Measurements from ENCODE around the gene SGIP1. TPM values are rescaled to one million over a fixed set of nuclear protein-coding genes. Genes with fewer than 3 reads are reported as not detected.

Gene SGIP1
- total and polyA plus RNA-seq, 2 of the 8 experiments (the other 6 are each of a cell fraction or from before 2014, with no cell fraction given) = 1.4 to 2.1 TPM

DNA sequence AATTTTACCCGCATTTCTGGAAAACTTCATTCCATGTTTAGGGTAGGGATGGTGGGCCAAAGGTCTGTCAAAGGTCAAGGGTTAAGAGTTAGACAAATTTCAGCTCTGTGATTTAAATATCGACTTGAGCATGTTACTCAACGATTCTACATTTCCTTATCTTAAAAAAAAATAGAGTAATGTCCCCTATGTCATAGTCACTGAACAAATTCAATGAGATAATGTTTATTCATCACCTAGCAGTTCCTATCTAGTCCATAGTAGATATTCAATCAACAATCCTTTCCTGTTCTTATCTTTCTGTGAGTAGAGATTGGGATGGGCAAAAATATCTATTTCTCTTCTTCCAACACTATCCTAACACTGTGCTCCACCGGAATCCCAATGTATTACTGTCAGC is 217.2 kb downstream of the SGIP1 start:
- TF ChIP-seq EZH2 (IDR thresholded peaks at IDR 0.05; ENCODE audit: low read depth, low read length, severe bottlenecking) (no peak), CTCF (IDR thresholded peaks at IDR 0.05; ENCODE audit: control extremely low read depth in 1 of 3, insufficient read depth in 1 of 3, low read depth in 1 of 3, low read length in 3 of 3) (no peak), RAD21 (IDR thresholded peaks at IDR 0.05 in 1 of 2, conservative IDR thresholded peaks at IDR 0.05 in 1 of 2; ENCODE audit: low read depth in 2 of 2, low read length in 2 of 2) (no peak)
- FAIRE-seq = no peak

More for the DNA sequence above, 217.2 kb downstream of the SGIP1 start:
- Histone ChIP-seq H2BK20ac (ENCODE audit: low read length) (no peak overlapping the region), H2BK15ac (ENCODE audit: low read length) (no peak overlapping the region), H3K79me1 (ENCODE audit: low read depth, low read length) (no peaks in the 10 kb centered on the region), H4K20me1 (replicated peaks in 1 of 2; ENCODE audit: control insufficient read depth in 1 of 2, insufficient read depth in 2 of 2, low read length in 2 of 2) (no peaks in the 10 kb centered on the region), H3K27me3 (replicated peaks in 1 of 4; ENCODE audit: control insufficient read depth in 3 of 4, extremely low read depth in 1 of 4, insufficient read depth in 3 of 4, low read length in 3 of 4) (peaks cover 1 to 10% (median 5%) of the 10 kb centered on the region in 4 experiments), H4K91ac (replicated peaks; ENCODE audit: insufficient read length, low read length) (no peak overlapping the region), H3K23me2 (ENCODE audit: low read depth, low read length) (peaks cover 9% of the 10 kb centered on the region), H2AFZ (ENCODE audit: low read length) (0 out of 2 replicates have a peak overlapping the region, but pooled peaks have one; percentile 57), H4K5ac (ENCODE audit: insufficient read length, low read depth, low read length) (no peak overlapping the region), H3K27ac (ENCODE audit: low read depth, low read length) (no peak overlapping the region), H3K23ac (ENCODE audit: insufficient read length) (no peak overlapping the region), H3K4me2 (ENCODE audit: insufficient read depth in 1 of 2, low read depth in 2 of 2, low read length in 2 of 2) (no peak overlapping the region; a peak in 1 of 4 replicates), H3K36me3 (ENCODE audit: control insufficient read depth in 2 of 4, insufficient read depth in 4 of 4, low read length in 3 of 4) (no peaks in the 10 kb centered on the region), H3K14ac (ENCODE audit: insufficient read length) (no peak overlapping the region), H2BK5ac (ENCODE audit: low read depth, low read length) (no peak overlapping the region), H2BK120ac (replicated peaks; ENCODE audit: low read depth, low read length) (no peak overlapping the region), H4K8ac (ENCODE audit: extremely low read depth, insufficient read depth, low read length) (no peak overlapping the region), H2AK5ac (ENCODE audit: low read depth, low read length) (no peak overlapping the region), H3K4me3 (ENCODE audit: extremely low read depth in 1 of 4, insufficient read depth in 2 of 4, low read depth in 3 of 4, low read length in 4 of 4) (no peak overlapping the region), H2BK12ac (ENCODE audit: low read depth, low read length) (no peak overlapping the region), H3K4ac (replicated peaks; ENCODE audit: insufficient read length, low read depth, low read length) (no peak overlapping the region), H3K9ac (replicated peaks in 1 of 4; ENCODE audit: extremely low read depth in 1 of 4, low read depth in 3 of 4, low read length in 3 of 4) (no peak overlapping the region), H3K18ac (ENCODE audit: extremely low read depth, low read length) (no peak overlapping the region), H3K79me2 (ENCODE audit: control insufficient read depth in 1 of 2, insufficient read depth in 2 of 2, low read length in 2 of 2) (no peaks in the 10 kb centered on the region), H3K56ac (replicated peaks; ENCODE audit: insufficient read length, low read depth, low read length) (no peak overlapping the region), H3K9me3 (ENCODE audit: insufficient read depth in 2 of 2, low read depth in 1 of 2, low read length in 1 of 2) (no peaks in the 10 kb centered on the region), H3K4me1 (replicated peaks in 1 of 4; ENCODE audit: control insufficient read depth in 3 of 4, insufficient read depth in 4 of 4, low read length in 3 of 4) (peaks cover 0 to 8% (median 4%) of the 10 kb centered on the region in 4 experiments; a peak in 4 of 7 replicates)
- no peak for DNase-seq (ENCODE audit: low read depth in 1 of 2, low spot score in 2 of 2)
- 89% methylated on average over 4 of the region's 4 CpGs; no CpG with 5 or more reads in 1 of the 2 experiments for WGBS, 2 experiments (ENCODE audit: extremely low coverage in 1 of 2, insufficient coverage in 1 of 2, insufficient read length in 1 of 2, insufficient replicate concordance in 2 of 2, low coverage in 1 of 2, low lambda C conversion rate in 2 of 2, missing lambda C conversion rate in 1 of 2)
- ChIA-PET POLR2A (ENCODE audit: partially characterized antibody) (no interaction called here), CTCF (ENCODE audit: partially characterized antibody) (interaction anchor here (1.1 to 1.2 kb wide), 2 partner anchors 12 to 26 kb away, joined by 3 read pairs; no protein-coding TSS in a partner anchor)
